Skin epidermis (tissue), 12 donors: ENCODE data around the gene GM2A.

Experiments
- H3K27ac ChIP-seq, 21 experiments: fragments of 200-600 bp; sonication (generic) in 11 of 21; one replicate each; pipeline ENCODE4 v1.5.0; 2020; ENCODE audit warnings: mild to moderate bottlenecking in 3 of 21, inconsistent platforms in 2 of 21, moderate library complexity in 2 of 21
- H3K4me3 ChIP-seq, 7 experiments: fragments of 200-600 bp; sonication (generic) in 2 of 7; one replicate each; pipeline ENCODE4 v1.5.0; 2020; ENCODE audit warnings: inconsistent platforms in 2 of 7, mild to moderate bottlenecking in 2 of 7, moderate library complexity in 1 of 7

The GM2A gene

GRCh38 chr5:151315998-151316597, 63.1 kb downstream of the GM2A start:
- Histone ChIP-seq H3K4me3 (no peak overlapping the region), H3K27ac (no peak overlapping the region)

- no peak overlapping the region for H3K4me3 ChIP-seq
Measured at GRCh38 chr5:151317871-151318270, 64.9 kb downstream of the GM2A start.

GRCh38 chr5:151318850-151319732, 66.1 kb downstream of the GM2A start:
- no peak overlapping the region for H3K4me3 ChIP-seq
- H3K27ac ChIP-seq: no peak overlapping the region

More at GRCh38 chr5:151317871-151318270, 64.9 kb downstream of the GM2A start:
- no peak overlapping the region for H3K27ac ChIP-seq
